Bladder microvascular endothelial cell (primary cell): ENCODE results near the gene OR6F1. TPM values are rescaled to one million over a fixed set of nuclear protein-coding genes. Genes with fewer than 3 reads are reported as not detected.

Experiments
- total RNA-seq: library from RNA; depleted of rRNA; stranded (reverse); fragments of >200 nt; gene quantifications from 2 replicates; pipeline ENCODE4 v1.2.3, GENCODE V29; 2014

The OR6F1 gene
- not detected in 2 replicates for total RNA-seq

DNA sequence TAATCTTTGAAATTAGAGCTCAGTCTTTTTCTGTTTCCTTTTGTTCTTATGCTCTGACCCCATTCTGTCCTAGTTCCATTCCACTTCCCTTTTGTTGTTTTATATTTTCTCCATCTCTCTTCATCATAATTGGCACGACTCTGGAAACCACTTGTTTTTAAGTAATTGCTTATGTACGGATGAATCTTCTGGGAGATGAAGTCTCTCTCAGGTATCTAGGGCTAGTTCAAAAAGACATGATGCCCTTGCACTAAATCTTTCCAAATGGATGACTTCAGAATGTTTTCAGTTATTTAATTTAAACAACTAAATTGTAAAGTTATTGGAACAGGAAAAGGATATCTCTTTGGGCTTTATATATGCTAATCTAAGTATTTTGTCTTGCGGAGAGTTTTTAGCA is at the start of gene OR6F1:
OR6F1 (minus strand) TSS at position 101 of the 400 bp plus-strand sequence. CDS start 3,891 bp downstream, outside the sequence.

GRCh38 chr1:247760456-247760855 is 44.0 kb upstream of the OR6F1 start, which contains the start of gene OR1C1:
TSS of gene OR1C1 (minus strand) at chr1:247760556. CDS start at chr1:247758406, 2,150 bp downstream.

DNA sequence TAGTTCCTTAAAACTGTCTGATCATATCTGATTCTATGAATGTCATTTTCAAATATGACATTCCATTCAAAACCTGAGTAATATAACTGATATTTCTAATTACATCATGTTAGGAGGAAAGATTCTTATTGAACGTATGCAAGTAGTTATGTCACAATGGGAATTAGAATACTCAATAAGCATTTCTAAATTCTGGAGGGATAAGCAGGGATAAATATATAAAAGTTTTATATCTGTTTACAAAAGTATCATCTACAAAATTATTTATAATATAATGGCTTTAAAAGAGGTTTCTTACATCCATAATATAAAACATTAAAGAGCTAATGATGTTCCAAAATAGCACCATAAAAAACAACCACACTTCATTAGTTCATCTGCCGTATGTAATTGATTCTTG is 31.6 kb upstream of the OR6F1 start, which contains the start of gene OR14A2:
OR14A2 (minus strand) TSS at position 101 of the 400 bp plus-strand sequence.

GRCh38 chr1:247738315-247738714 is 21.9 kb upstream of the OR6F1 start, which contains the start of gene OR14K1:
TSS of gene OR14K1 (plus strand) at chr1:247738615. CDS start at chr1:247738615, 0 bp downstream.

DNA sequence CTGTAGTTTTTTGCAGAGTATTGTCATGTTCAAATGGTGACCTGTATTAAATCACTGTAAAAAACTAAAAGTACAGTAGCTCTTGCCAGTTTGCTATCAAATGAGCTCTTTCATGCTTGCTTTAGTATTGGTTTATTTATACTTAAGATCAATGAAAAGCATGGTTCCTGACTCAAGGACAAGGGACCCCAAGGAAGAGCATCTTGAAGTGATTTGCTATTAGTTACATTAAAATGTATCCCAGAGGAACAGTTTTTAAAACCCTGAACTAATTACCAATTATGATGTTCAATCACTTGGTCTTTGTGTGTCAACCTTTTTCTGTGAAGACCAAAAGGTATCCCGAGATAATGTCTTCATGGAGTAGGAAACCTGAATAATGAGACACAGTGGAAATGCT is 36.8 kb downstream of the OR6F1 start, which contains the start of gene OR13G1:
OR13G1 (minus strand) TSS at position 101 of the 400 bp plus-strand sequence. CDS start 6,698 bp downstream, outside the sequence.

Other genes with a start within 250 kb of the OR6F1 start
- gene OR2C3, start 180.2 kb downstream of the OR6F1 start, total RNA-seq = not detected in 2 replicates
- gene GCSAML, start 167.5 kb downstream of the OR6F1 start, total RNA-seq = under 0.01 TPM in 1 of 2 replicates, not detected in the other
- not detected in 2 replicates for gene OR2G2, start 128.3 kb downstream of the OR6F1 start, total RNA-seq
- not detected in 2 replicates for gene OR2G3, start 111.1 kb downstream of the OR6F1 start, total RNA-seq
- gene OR13G1, start 36.9 kb downstream of the OR6F1 start, total RNA-seq = not detected in 2 replicates
- gene OR14K1, start 22.0 kb upstream of the OR6F1 start, total RNA-seq = not detected in 2 replicates
- gene OR14A2, start 31.5 kb upstream of the OR6F1 start, total RNA-seq = not detected in 2 replicates
- gene OR1C1, start 43.9 kb upstream of the OR6F1 start, total RNA-seq = not detected in 2 replicates
- not detected in 2 replicates for gene OR14A16, start 107.5 kb upstream of the OR6F1 start, total RNA-seq
- gene OR11L1, start 125.2 kb upstream of the OR6F1 start, total RNA-seq = not detected in 2 replicates
- gene TRIM58, start 140.5 kb upstream of the OR6F1 start, total RNA-seq = 0.06 TPM in 1 of 2 replicates, not detected in the other
- gene OR2W3, start 178.9 kb upstream of the OR6F1 start, total RNA-seq = not detected in 2 replicates
- gene OR2T8, start 203.6 kb upstream of the OR6F1 start, total RNA-seq = not detected in 2 replicates
- gene OR2AJ1, start 208.2 kb upstream of the OR6F1 start, total RNA-seq = not detected in 2 replicates
- 0.31 TPM in 1 of 2 replicates, not detected in the other for gene OR2L8, start 232.2 kb upstream of the OR6F1 start, total RNA-seq
- not detected in 2 replicates for gene OR2AK2, start 248.6 kb upstream of the OR6F1 start, total RNA-seq